ENCODE data around the gene ZNF764.

- TF ChIP-seq CTCF (conservative IDR thresholded peaks at IDR 0.05) (no peak), ZFX (IDR thresholded peaks at IDR 0.05) (no peak)
These were observed 1.5 kb upstream of the ZNF764 start for GRCh38 chr16:30559690-30560089.

Data from C4-2B (cell line).